Measurements from ENCODE around the gene HOXD1. TPM values are rescaled to one million over a fixed set of nuclear protein-coding genes. Genes with fewer than 3 reads are reported as not detected.

The HOXD1 gene
- total RNA-seq, 4 donors from 2014 or later, result 0.13 to 0.54 (median 0.32) TPM; not detected in 1

DNA sequence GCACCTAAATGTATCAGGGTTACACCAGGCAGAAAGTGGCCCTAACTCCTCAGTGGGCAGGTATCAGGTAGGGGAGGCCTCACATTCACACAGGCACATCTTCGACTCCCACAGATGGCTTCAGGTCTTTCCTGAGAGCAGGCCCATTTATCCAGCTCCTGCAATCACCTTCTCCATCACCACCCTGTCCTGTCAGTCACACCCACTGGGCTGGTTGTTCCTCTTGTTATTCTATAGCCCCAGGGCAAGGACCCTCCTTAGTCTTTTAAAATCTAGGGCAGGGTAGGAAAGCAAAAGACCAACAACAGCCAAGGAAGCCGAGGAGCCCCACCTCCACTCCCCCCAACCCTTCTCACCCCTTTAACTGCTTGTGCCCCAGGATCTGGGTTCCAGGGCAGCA is 46.2 kb upstream of the HOXD1 start:
- Histone ChIP-seq H3K4me3 (no peak overlapping the region), H3K27me3 (peaks cover 95% of the 10 kb centered on the region), H3K27ac (no peak overlapping the region), H3K4me1 (peaks cover 0 to 23% (median 8%) of the 10 kb centered on the region in 3 donors), H3K36me3 (no peaks in the 10 kb centered on the region), H3K9me3 (no peaks in the 10 kb centered on the region)
- WGBS, 2 donors (ENCODE audit: low coverage in 1 of 2), result 80% methylated on average over 1 of the region's 2 CpGs; no CpG with 5 or more reads in 1 of the 2 donors
- TF ChIP-seq EP300 (IDR thresholded peaks at IDR 0.05) (no peak), POLR2A (IDR thresholded peaks at IDR 0.05) (no peak), POLR2AphosphoS5 (IDR thresholded peaks at IDR 0.05) (no peak)
- TF ChIP-seq, protein P1, sequence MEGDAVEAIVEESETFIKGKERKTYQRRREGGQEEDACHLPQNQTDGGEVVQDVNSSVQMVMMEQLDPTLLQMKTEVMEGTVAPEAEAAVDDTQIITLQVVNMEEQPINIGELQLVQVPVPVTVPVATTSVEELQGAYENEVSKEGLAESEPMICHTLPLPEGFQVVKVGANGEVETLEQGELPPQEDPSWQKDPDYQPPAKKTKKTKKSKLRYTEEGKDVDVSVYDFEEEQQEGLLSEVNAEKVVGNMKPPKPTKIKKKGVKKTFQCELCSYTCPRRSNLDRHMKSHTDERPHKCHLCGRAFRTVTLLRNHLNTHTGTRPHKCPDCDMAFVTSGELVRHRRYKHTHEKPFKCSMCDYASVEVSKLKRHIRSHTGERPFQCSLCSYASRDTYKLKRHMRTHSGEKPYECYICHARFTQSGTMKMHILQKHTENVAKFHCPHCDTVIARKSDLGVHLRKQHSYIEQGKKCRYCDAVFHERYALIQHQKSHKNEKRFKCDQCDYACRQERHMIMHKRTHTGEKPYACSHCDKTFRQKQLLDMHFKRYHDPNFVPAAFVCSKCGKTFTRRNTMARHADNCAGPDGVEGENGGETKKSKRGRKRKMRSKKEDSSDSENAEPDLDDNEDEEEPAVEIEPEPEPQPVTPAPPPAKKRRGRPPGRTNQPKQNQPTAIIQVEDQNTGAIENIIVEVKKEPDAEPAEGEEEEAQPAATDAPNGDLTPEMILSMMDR (IDR thresholded peaks at IDR 0.05), result no peak
- ATAC-seq, result no peak

DNA sequence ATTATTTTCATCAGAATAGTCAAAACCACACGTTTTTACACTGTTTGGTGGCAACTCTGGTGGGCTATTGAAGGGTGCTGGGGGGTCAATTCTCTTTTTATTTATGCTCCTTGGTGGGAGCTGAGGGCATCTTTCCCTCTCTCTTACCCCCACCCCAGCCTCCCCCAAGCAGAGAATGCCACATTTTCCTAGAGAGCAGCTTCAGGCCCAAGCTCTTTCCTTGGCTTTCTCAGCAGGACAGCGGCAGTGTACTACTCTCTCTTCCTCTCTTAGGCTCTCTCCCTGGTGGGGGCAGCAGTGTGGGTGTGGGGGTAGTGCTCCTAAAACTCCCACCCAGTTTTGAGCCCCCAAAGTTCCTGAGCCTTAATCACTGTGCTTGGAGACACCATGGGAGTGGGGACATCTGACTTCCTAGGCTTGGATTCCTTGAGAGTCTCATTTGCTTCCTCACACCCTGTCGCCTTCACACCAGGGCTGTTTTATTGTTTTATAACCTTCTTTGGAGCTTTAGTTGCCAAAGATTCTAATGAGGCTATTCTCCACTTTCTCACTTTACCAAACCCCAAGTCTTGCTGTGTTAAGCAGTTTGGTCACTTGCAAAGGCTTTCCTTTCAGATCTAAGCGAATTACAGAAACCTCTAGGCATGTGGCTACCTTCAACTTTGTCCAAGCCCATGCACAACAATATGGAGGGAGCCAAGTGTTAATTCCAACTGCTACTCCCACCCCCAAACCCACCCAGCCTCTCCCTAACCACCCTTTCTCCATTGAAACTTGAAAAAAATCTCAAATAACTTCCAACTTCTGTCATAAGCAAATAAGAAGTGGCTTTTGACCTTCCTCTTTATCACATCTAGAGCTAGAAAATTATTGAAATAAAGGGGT is 43.1 kb upstream of the HOXD1 start:
- TF ChIP-seq POLR2AphosphoS5 (IDR thresholded peaks at IDR 0.05) (no peak), POLR2A (IDR thresholded peaks at IDR 0.05) (no peak), EP300 (IDR thresholded peaks at IDR 0.05) (no peak)
- TF ChIP-seq, protein P1 (IDR thresholded peaks at IDR 0.05), result no peak
- H3K27ac ChIP-seq, result no peak overlapping the region
- no peak overlapping the region for H3K4me3 ChIP-seq
- peaks cover 95% of the 10 kb centered on the region for H3K27me3 ChIP-seq
- no peaks in the 10 kb centered on the region for H3K9me3 ChIP-seq
- ATAC-seq, result no peak
- H3K36me3 ChIP-seq, result no peaks in the 10 kb centered on the region
- H3K4me1 ChIP-seq, result peaks cover 0 to 11% (median under 1%) of the 10 kb centered on the region in 3 donors
- 42 to 71% methylated on average over 3 to 4 of the region's 4 CpGs for WGBS, 2 donors (ENCODE audit: low coverage in 1 of 2)

DNA sequence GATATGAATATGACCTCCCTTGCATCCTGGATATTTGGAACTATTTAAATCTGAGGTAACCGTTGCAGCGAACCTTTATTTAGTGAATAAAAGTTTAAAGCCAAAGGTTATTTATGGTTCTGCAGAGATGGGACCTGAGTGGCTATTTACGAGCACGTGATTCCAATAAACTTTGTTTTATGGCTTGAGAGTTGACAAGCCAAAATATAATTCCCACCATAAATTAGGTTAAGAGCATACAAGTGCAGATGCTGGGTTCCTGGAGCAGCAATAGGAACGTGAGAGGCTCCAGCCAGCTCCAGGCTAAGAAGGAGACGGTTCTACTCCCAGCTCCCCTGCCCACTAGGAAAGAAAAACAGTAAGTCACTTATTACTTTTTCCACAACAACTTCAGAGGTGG is 42.4 kb upstream of the HOXD1 start:
- H3K27me3 ChIP-seq, result peaks cover 95% of the 10 kb centered on the region
- no peak for ATAC-seq
- H3K36me3 ChIP-seq, result no peaks in the 10 kb centered on the region
- H3K27ac ChIP-seq, result no peak overlapping the region
- H3K9me3 ChIP-seq, result no peaks in the 10 kb centered on the region
- no peak for TF ChIP-seq POLR2A (IDR thresholded peaks at IDR 0.05)
- TF ChIP-seq, protein P1 (IDR thresholded peaks at IDR 0.05), result no peak
- no peak for TF ChIP-seq EP300 (IDR thresholded peaks at IDR 0.05)
- WGBS, 2 donors (ENCODE audit: low coverage in 1 of 2), result 30 to 43% methylated on average over 4 to 6 of the region's 6 CpGs
- H3K4me1 ChIP-seq, result peaks cover 0 to 4% (median 0%) of the 10 kb centered on the region in 3 donors
- H3K4me3 ChIP-seq, result no peak overlapping the region

DNA sequence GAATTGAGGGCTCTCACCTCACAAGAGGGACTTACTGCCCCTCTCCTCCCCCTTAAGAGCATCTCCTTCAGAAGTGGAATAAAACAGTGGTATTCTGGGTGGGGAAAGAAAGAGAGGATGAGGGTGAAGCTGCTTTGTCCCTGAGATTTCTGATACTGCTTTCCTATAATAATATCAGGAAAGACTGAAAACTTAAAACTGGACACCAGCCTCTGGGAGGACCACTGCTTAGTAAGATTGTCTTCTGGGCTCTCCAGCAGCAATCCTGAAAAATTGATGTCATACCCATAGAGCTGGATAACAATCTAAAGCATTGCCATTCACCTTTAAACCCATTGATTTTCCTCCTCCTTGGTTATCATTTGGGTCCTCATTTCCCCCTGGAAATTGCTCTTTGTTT is 41.8 kb upstream of the HOXD1 start:
- no peak overlapping the region for H3K4me3 ChIP-seq
- peaks cover 95% of the 10 kb centered on the region for H3K27me3 ChIP-seq
- TF ChIP-seq POLR2AphosphoS5 (IDR thresholded peaks at IDR 0.05) (no peak), EP300 (IDR thresholded peaks at IDR 0.05) (no peak), POLR2A (IDR thresholded peaks at IDR 0.05) (no peak)
- TF ChIP-seq, protein P1 (IDR thresholded peaks at IDR 0.05), result no peak
- no peaks in the 10 kb centered on the region for H3K36me3 ChIP-seq
- H3K9me3 ChIP-seq, result no peaks in the 10 kb centered on the region
- H3K27ac ChIP-seq, result no peak overlapping the region
- no peak for ATAC-seq
- H3K4me1 ChIP-seq, result peaks cover 0 to 7% (median 0%) of the 10 kb centered on the region in 3 donors
